ENCODE results near the gene ZNF892. TPM values are rescaled to one million over a fixed set of nuclear protein-coding genes. Genes with fewer than 3 reads are reported as not detected.
"Not testable (repeated sequence)": the region's sequence is repeated elsewhere in the genome, so short reads cannot be mapped to it uniquely, and the experiment has no call there.

Gene ZNF892
- total RNA-seq, 2 experiments from 2014 or later, result 2.7 to 3.3 TPM

- intact Hi-C loops (cut with micrococcal nuclease), result no loop called here
- peaks cover 7% of the 10 kb centered on the region for H3K36me3 Mint-ChIP-seq
- no peaks in the 10 kb centered on the region for H3K4me1 Mint-ChIP-seq (ENCODE audit: low read depth)
- peaks cover 3% of the 10 kb centered on the region for H3K27me3 Mint-ChIP-seq
- no peak for DNase-seq
- H3K4me3 Mint-ChIP-seq, result no peak overlapping the region
- ChIA-PET POLR2A (no interaction called here), CTCF (no interaction called here)
- H3K9me3 Mint-ChIP-seq, result peaks cover 47% of the 10 kb centered on the region
- no peak overlapping the region for H3K27ac Mint-ChIP-seq
Observed at GRCh38 chr2:95234286-95234785, 27.0 kb downstream of the ZNF892 start.

- ChIA-PET POLR2A (no interaction called here), CTCF (no interaction called here)
- peaks cover 45% of the 10 kb centered on the region for H3K9me3 Mint-ChIP-seq
- peaks cover 7% of the 10 kb centered on the region for H3K36me3 Mint-ChIP-seq
- H3K4me1 Mint-ChIP-seq (ENCODE audit: low read depth), result no peaks in the 10 kb centered on the region
- H3K27me3 Mint-ChIP-seq, result peaks cover 3% of the 10 kb centered on the region
- no peak for DNase-seq
- H3K4me3 Mint-ChIP-seq, result no peak overlapping the region
- no peak overlapping the region for H3K27ac Mint-ChIP-seq
- intact Hi-C loops (cut with micrococcal nuclease), result no loop called here
Observed at GRCh38 chr2:95234816-95235215, 27.5 kb downstream of the ZNF892 start.

GRCh38 chr2:95238131-95238530, 30.8 kb downstream of the ZNF892 start:
- peaks cover 12% of the 10 kb centered on the region for H3K36me3 Mint-ChIP-seq
- H3K27me3 Mint-ChIP-seq, result peaks cover 3% of the 10 kb centered on the region
- CTCF ChIA-PET, result no interaction called here

DNA sequence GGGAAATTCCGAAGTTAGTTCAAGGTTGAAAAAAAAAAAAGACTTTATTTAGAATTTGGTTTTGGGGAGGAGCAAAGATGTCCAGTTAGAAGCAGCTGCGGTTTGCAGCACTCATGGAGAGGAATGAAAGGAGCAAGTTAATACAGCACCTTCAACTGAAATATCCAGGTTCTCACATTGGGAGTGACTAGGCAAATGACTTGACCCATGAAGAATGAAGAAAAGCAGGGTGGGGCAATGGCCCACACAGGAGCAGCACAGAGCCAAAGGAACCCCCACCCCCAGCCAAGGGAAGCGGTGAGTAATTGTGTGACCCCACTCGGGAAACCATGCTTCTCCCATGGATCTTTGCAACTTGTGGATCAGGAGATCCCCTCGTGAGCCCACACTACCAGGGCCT, 32.8 kb downstream of the ZNF892 start:
- ChIA-PET CTCF (interaction anchor here (0.7 kb wide), 1 partner anchor 1560 kb away, joined by 4 read pairs; no protein-coding TSS in a partner anchor), POLR2A (no interaction called here)
- Mint-ChIP-seq H3K27me3 (no peaks in the 10 kb centered on the region), H3K9me3 (peaks cover 49% of the 10 kb centered on the region), H3K4me1 (ENCODE audit: low read depth) (no peaks in the 10 kb centered on the region), H3K4me3 (no peak overlapping the region), H3K36me3 (peaks cover 16% of the 10 kb centered on the region), H3K27ac (no peak overlapping the region)
- no peak for DNase-seq
- intact Hi-C loops (cut with micrococcal nuclease), result no loop called here

More at GRCh38 chr2:95238131-95238530, 30.8 kb downstream of the ZNF892 start:
- intact Hi-C loops (cut with micrococcal nuclease), result no loop called here
- Mint-ChIP-seq H3K4me3 (no peak overlapping the region), H3K27ac (no peak overlapping the region), H3K4me1 (ENCODE audit: low read depth) (no peaks in the 10 kb centered on the region), H3K9me3 (peaks cover 54% of the 10 kb centered on the region)
- POLR2A ChIA-PET, result no interaction called here
- no peak for DNase-seq

- ChIA-PET POLR2A (no interaction called here), CTCF (interaction anchor here (0.7 kb wide), 1 partner anchor 1559 kb away, joined by 4 read pairs; no protein-coding TSS in a partner anchor)
- no peak for DNase-seq
- Mint-ChIP-seq H3K36me3 (peaks cover 16% of the 10 kb centered on the region), H3K27me3 (no peaks in the 10 kb centered on the region), H3K4me3 (no peak overlapping the region), H3K4me1 (ENCODE audit: low read depth) (no peaks in the 10 kb centered on the region), H3K9me3 (peaks cover 49% of the 10 kb centered on the region), H3K27ac (no peak overlapping the region)
- intact Hi-C loops (cut with micrococcal nuclease), result no loop called here
Observed at GRCh38 chr2:95240556-95240955, 33.2 kb downstream of the ZNF892 start.

DNA sequence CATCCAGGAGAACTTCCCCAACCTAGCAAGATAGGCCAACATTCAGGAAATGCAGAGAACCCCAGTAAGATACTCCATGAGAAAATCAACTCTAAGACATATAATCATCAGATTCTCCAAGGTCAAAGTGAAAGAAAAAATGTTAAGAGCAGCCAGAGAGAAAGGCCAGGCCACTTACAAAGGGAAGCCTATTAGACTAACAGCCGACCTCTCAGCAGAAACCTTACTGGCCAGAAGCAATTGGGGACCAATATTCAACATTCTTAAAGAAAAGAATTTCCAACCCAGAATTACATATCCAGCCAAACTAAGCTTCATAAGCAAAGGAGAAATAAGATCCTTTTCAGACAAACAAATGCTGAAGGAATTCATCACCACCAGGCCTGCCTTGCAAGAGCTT, 34.8 kb downstream of the ZNF892 start:
- H3K4me3 Mint-ChIP-seq; H3K4me1 Mint-ChIP-seq (ENCODE audit: low read depth); H3K27me3 Mint-ChIP-seq; POLR2A ChIA-PET; intact Hi-C loops (cut with micrococcal nuclease); H3K27ac Mint-ChIP-seq; DNase-seq; CTCF ChIA-PET: not testable (repeated sequence)
- H3K9me3 Mint-ChIP-seq, result peaks cover 56% of the 10 kb centered on the region
- peaks cover 16% of the 10 kb centered on the region for H3K36me3 Mint-ChIP-seq

Other genes starting within 250 kb of the ZNF892 start
- gene MAL, start 181.8 kb upstream of the ZNF892 start, total RNA-seq, result 10 to 100 TPM; 63.5 to 63.6 TPM
- gene MRPS5, start 85.7 kb upstream of the ZNF892 start, total RNA-seq, result 10 to 100 TPM; 79.3 to 82.3 TPM
- gene ZNF514, start 47.7 kb upstream of the ZNF892 start, total RNA-seq, result 10 to 100 TPM; 10.8 to 11.6 TPM
- 1 to 10 TPM; 3.9 to 4.4 TPM for gene ZNF2, start 41.7 kb upstream of the ZNF892 start, total RNA-seq
- under 1 TPM in 1 of 2 experiments, not detected in 1; 0.48 TPM for gene PROM2, start 66.9 kb downstream of the ZNF892 start, total RNA-seq
- not detected for gene KCNIP3, start 89.8 kb downstream of the ZNF892 start, total RNA-seq
- 10 to 100 TPM; 42.8 to 43.9 TPM for gene FAHD2A, start 195.2 kb downstream of the ZNF892 start, total RNA-seq

Data from activated CD4-positive, alpha-beta memory T cell treated with anti-CD3 and anti-CD28 coated beads for 36 hours (primary cell).